GM18861 (cell line): ENCODE results near the gene PPP1R13B.

Experiments used
- ATAC-seq: cut with Tn5 transposase; IDR thresholded peaks from one replicate; pipeline ENCODE4 v1.9.1; 2021; ENCODE audit not compliant: unreplicated experiment

The PPP1R13B gene

GRCh38 chr14:103838117-103838516 is 9.3 kb downstream of the PPP1R13B start:
- ATAC-seq = no peak

DNA sequence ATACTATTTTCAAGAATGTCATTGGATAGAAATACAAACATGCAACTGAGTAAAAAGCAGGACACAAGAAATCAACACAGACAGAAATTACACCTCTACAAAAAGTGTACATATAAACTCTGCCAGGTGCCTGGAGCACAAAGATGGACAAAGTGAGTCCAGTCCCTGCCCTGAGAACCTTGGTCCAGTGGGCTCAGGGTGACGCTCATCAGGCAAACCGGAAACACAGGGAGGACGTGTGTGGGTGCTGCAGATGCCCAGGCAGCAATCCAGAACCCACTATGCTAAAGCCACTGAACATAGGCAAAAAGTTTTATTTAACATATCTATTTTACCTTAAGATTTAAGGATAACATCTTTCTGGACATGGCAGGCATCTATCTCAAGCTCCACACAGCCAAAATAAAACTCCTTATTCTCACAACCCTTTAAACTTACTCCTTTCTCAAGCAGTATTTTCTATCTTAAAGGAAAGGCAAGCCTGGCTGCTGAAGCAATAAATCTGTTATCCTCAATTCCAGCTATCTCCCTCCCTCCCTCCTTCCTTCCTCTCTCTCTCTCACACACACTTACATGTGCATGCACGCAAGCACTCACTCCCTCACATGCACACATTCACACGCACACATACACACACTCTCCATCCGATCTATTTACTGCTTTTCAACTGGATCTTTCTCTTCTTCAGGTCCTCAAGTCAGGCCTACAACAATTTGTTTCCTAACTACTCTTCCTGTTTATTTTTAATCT is 10.2 kb downstream of the PPP1R13B start:
- no peak for ATAC-seq

DNA sequence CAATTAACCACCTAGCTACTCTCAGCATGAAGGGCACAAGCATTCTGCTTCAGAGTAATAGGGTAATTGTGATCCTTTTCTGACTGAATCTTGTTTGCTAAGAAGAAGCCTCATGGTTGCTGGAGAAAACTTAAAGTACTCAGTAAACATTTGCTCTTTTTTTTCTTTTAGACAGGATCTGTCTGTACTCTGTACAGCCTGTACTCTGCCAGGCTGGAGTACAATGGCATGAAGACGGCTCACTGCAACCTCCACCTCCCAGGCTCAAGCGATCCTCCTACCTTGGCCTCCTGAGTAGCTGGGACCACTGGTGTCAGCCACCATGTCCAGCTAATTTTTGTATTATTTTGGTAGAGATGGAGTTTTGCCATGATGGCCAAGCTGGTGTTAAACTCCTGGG is 12.4 kb downstream of the PPP1R13B start:
- ATAC-seq = no peak

DNA sequence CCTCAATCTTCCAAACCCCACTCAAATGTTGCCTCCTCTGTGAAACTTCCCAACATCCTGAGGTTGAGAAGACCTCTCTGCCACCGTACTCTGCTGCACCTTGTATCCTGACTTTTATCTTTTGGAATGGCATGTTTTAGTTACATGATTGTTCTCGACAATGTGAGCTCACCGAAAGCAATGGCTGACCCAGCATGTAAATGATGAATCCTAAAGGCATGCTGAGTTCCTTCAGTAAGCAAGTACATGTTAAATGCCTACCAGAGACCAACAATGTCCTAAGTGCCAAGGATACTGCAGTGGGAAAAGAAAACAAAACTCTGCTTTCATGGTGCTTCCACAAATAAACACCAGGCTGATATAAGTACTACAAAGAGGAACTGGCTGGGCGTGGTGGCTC is 13.7 kb downstream of the PPP1R13B start:
- ATAC-seq = no peak

DNA sequence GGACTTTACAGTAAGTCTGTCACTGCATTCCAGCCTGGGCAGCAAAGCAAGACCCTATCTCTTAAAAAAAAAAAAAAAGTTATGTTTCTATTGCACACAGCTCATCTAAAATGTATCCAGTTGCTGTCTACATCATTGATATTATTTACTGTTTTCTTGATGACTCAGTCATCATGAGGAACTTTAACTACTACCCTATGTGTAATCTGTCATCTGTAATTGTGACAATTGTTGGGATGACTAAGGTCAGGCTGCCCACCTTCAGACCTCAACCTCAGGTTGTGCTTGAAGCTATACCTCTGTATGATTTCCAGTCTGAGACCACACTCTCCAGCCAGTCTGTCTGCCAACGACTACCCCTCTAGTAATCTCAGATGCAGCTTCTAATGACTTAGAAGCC is 15.3 kb downstream of the PPP1R13B start:
- ATAC-seq = no peak

GRCh38 chr14:103830511-103831270 is 16.7 kb downstream of the PPP1R13B start:
- ATAC-seq = no peak

DNA sequence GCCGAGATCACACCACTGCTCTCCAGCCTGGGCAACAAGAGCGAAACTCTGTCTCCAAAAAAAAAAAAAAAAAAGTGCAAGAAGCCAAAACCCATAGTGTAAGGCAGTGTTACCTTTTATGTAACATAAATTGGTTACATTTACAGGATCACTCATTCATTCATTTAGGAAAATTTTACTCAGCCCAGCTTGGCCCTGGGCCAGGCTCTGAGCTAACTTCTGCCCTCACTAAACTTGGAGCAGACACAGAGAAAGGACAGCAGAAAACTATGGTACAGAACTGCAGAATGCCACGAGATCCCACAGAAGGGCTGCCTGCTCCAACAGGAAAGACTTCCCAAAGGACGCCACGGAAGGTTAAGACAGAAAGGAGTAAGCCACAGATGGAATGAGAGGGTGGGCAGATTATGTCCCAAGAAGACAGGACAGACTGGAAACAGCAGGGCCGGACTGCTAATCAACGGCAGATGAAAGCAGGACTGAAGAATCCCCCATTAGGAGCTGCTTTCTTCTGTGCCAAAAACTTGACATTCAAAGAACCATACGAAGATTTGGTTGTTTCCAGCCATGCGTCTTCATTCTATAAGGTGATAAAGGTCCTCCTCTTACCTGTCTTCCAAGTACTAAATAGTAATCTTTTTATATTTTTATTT is 18.9 kb downstream of the PPP1R13B start:
- no peak for ATAC-seq

DNA sequence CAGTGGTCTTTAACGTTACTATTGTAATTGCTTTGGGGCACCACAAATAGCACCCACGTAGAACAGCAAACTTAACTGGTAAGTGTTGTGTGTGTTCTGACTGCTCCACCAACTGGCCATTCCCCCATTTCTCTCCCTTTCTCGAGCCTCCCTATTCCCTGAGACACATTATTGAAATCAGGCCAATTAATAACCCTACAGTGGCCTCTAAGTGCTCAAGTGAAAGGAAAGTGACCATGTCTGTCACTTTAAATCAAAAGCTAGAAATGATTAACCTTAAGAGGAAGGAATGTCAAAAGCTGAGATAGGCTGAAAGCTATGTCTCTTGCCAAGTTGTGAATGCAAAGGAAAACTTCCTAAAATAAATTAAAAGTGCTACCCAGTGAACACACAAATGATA is 22.3 kb downstream of the PPP1R13B start:
- no peak for ATAC-seq

DNA sequence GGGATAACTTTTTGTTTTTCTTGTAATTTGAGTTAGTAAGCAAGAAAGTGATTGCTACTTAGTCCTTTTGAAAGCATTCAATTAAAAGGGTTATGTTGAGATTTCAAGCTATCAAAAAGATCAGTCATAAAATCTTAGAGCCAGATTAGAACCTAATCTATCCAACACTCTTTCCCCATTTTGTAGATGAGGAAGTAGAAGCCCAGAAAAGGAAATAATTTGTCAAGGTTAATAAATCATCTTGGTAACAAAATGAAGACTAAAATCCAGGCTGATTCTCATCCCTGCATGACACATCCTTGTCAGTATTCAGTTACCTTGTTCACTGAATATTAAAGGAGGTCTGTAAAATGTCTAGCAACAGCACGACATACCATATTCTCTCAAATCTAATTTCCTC is 26.5 kb downstream of the PPP1R13B start:
- ATAC-seq = no peak

DNA sequence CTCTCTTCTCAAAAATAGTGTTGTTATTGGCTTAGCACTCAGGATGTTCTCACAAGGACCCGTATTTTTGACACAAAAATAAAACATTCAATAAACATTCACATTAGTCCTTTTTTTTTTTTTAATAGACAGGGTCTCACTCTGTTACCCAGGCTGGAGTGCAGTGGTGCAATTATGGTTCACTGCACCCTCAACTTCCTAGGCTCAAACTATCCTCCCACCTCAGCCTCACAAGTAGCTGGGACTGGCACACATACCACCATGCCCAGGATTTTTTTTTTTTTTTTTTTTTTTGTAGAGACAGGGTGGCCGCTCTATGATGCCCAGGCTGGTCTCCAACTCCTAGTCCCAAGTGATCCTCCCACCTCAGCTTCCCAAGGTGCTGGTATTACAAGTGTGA is 27.0 kb downstream of the PPP1R13B start:
- no peak for ATAC-seq

- ATAC-seq = no peak
Observed at GRCh38 chr14:103819503-103820307, 27.7 kb downstream of the PPP1R13B start.

DNA sequence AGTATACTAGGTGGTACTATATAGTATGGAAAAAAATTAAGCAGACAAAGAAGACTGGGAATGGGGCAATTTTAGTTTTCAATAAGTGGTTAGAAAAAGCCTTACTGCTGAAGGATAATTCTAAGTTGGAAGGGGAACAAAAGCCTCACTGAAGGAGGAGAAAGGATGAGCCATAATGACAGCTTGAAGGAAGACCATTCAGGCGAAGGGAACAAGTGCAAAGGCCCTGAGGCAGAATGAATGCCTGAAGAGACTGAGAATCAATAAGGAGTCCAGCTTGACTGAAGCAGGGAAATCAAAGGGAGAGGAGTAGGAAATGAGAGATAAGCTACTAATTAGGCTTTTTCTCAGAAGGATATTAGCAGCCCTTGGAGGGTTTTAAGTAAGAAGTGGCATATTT is 28.5 kb downstream of the PPP1R13B start:
- no peak for ATAC-seq

- ATAC-seq = no peak
Observed at GRCh38 chr14:103818422-103818821, 29.0 kb downstream of the PPP1R13B start.

GRCh38 chr14:103817595-103817994 is 29.8 kb downstream of the PPP1R13B start:
- ATAC-seq = no peak

DNA sequence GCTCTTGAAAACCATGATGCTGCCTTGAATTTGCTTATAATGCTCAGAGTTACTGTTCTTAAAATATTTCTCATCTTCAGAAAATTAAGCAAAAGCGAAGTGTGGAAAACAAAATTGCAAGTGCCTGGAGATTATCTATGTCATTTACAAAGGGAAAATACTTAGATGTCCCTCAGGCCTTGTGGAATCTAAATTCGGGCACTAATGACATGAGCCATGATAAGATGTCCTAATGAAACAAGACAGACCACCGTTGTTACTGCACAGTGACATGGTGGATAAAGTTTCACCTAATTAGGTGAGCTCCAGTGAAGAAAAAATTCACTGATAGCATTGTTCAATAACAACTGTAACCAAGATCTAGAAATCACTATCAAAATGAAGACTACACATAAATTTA is 30.4 kb downstream of the PPP1R13B start:
- no peak for ATAC-seq

DNA sequence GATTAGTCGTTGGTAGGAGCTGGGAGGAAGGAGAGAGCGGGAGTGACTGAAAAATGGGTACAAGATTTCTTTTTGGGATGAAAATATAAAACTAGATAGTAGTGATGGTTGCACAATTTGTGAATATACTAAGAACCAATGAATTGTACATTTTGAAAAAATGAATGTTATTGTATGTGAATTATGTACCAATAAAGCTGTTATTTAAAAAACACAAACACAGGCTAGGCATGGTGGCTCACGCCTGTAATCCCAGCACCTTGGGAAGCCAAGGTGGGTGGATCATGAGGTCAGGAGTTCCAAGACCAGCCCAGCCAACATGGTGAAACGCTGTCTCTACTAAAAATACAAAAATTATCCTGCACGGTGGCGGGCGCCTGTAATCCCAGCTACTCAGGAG is 32.1 kb downstream of the PPP1R13B start:
- no peak for ATAC-seq

- ATAC-seq = no peak
Observed at GRCh38 chr14:103811189-103811588, 36.2 kb downstream of the PPP1R13B start.

- no peak for ATAC-seq
Observed at GRCh38 chr14:103808403-103809001, 38.9 kb downstream of the PPP1R13B start.

DNA sequence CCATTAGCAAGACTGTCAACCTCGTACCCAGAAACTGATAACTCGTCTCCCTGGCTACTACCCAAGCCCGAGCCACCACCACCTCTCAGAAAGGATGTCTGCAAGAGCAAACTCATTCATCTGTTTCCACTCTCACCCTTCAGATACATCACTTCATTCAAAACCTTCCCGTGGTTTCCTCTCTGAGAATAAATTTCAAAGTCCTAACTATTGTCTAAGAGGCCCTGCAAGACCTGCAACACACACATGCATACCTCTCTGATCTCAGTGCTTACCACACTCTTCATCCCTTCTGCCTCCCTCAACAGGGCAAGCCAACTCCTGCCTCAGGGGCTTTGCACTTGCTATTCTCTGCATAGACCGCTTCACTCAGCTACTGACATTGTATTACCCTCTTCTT is 40.6 kb downstream of the PPP1R13B start:
- no peak for ATAC-seq

DNA sequence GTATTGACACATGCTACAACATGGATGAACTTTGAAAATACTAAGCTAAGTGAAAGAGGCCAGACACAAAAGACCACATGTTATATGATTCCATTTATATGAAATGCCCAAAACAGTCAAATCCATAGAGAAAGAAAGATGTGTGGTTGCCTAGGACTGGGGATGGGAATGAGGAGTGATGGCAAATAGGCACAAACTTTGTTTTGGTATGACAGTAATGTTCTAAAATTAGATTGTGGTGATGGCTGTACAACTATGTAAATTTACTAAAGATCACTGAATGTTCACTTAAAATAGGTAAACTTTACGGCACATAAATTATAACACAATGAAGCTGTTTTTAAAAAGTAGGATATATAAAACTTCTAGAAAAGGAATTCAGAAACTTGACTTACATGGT is 41.7 kb downstream of the PPP1R13B start:
- no peak for ATAC-seq

GRCh38 chr14:103803661-103804060 is 43.7 kb downstream of the PPP1R13B start:
- ATAC-seq = no peak
